Dendritic cell treated with granulocyte-macrophage colony-stimulating factor and Interleukin-4, amounts not matched to agents 40 ng/mL and 50 ng/mL, for 4 days (primary cell): ENCODE results near the gene KRT78.

Source experiments
- H3K27ac Mint-ChIP-seq: one replicate; pipeline ENCODE4 v1.8.0; 2022; ENCODE audit warnings: mild to moderate bottlenecking, mixed read lengths
- H3K27me3 Mint-ChIP-seq: one replicate; pipeline ENCODE4 v1.8.0; 2022; ENCODE audit warnings: mild to moderate bottlenecking, mixed read lengths
- H3K36me3 Mint-ChIP-seq: one replicate; pipeline ENCODE4 v1.8.0; 2022; ENCODE audit warnings: low read depth, mixed read lengths
- H3K4me1 Mint-ChIP-seq: one replicate; pipeline ENCODE4 v1.8.0; 2022; ENCODE audit warnings: low read depth, mixed read lengths
- H3K4me3 Mint-ChIP-seq: one replicate; pipeline ENCODE4 v1.8.0; 2022; ENCODE audit warnings: mild to moderate bottlenecking, moderate library complexity, mixed read lengths
- H3K9me3 Mint-ChIP-seq: one replicate; pipeline ENCODE4 v1.8.0; 2022; ENCODE audit warnings: mixed read lengths
- intact Hi-C: fragments of 100-400 bp; cut with micrococcal nuclease; formaldehyde crosslinking; loops from one replicate; pipeline ENCODE4 v1.15.0; 2022

Gene KRT78

DNA sequence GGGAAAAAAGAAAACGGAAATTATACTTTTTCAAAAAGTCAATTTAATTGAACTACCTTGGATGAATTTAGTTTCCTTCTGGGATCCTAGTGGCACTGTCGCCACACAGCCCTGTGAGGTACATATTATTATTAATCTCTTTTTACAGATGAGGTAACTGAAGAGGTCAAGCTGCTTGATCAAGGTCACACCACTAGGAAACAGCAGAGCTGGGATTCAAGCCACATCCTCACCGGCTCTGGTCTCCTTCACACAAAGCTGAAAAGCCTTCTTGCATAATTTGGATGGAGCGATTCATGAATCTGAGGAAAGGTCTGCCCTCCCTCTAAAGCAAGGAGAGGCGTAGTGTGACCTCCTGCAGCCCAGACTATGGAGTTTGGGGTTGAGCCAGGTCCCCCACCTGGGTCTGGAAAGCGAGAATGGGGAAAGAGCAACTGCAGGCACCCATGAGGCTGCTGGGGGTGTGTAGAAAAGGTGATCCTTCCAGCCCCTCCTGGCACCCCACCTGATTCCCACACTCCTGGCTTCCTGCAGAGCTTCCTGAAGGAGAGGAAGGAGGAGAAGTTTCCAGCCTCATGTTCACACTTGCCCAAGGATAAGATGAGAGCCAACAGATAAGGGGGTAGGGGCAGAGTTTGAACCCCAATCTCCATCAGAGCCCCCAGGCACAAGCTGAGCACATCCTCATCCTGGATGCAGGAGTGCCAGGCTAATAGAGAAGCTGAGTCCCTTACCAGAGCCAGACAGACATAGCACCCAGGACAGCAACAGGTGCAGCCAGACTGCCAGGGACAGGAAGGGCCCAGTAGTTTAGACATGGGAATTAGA lies 10.8 kb downstream of the KRT78 start:
- Mint-ChIP-seq H3K4me3 (no peak overlapping the region), H3K36me3 (no peaks in the 10 kb centered on the region), H3K27me3 (peaks cover 34% of the 10 kb centered on the region), H3K4me1 (peaks cover 32% of the 10 kb centered on the region), H3K9me3 (no peaks in the 10 kb centered on the region), H3K27ac (no peak overlapping the region)
- intact Hi-C loops, result no loop called here

DNA sequence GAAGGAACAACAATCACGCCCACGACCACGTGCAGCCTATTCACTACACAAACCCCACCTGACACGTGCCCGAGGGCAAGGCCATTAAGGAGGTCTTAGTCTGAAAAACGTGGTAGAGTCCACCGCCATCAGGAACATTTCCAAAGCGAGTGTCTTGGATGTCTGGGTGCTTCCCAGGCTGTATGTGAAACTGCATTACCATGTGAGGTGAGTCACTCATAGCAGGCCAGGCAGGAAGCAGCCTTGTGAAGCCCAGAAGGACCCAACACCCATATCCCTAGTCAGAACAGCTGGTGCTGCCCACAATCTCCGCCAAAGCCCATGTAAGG lies 11.4 kb downstream of the KRT78 start:
- Mint-ChIP-seq H3K27ac (no peak overlapping the region), H3K4me3 (no peak overlapping the region)

DNA sequence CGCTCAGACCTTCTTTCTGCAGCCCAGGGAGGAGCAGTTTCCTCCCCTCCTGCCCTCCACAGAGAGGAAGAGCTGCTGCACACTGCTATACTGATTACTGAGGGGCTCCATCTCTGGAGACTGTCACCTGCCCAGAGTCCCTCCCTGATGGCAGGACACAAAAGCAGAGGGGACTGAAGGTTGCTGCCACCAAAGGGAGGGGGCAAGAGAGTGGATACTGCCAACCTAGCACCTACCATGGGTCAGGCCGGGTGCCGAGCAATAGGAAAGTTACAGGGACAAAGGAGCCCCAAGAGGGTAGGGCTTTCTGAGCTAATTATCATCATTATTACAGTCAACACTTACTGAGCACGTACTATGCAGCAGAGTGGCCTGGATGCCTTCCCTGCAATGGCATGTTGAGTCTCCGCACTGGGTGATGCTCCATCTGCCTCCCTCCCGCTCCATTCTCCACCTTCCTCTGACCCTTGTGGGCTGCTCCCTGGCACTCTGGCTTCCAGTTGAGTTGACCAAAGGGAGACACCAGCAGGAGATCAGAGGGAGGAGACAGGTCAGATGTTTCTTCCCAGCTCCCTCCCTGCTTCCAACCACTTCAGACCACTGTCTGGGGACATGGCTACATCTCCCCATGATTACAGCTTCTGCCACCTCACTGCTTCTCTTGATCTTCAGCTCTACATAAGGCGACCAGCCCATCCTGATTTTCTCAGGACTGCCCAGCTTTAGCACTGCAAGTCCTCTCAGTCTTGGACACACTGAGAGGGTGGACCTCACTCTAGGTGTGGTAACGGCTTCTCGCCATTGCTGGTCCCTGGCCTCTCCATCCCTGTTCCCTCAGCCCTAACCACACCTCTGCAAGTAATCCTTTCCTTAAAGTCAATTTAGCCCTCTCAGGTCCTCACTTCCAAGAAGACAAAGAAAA lies 12.0 kb downstream of the KRT78 start:
- Mint-ChIP-seq H3K27me3 (peaks cover 29% of the 10 kb centered on the region), H3K36me3 (no peaks in the 10 kb centered on the region), H3K27ac (no peak overlapping the region), H3K4me1 (peaks cover 25% of the 10 kb centered on the region), H3K9me3 (no peaks in the 10 kb centered on the region), H3K4me3 (no peak overlapping the region)
- intact Hi-C loops, result no loop called here

More for the DNA sequence above, 11.4 kb downstream of the KRT78 start:
- H3K36me3 Mint-ChIP-seq, result no peaks in the 10 kb centered on the region
- H3K4me1 Mint-ChIP-seq, result peaks cover 28% of the 10 kb centered on the region
- H3K9me3 Mint-ChIP-seq, result no peaks in the 10 kb centered on the region
- H3K27me3 Mint-ChIP-seq, result peaks cover 30% of the 10 kb centered on the region
- intact Hi-C loops, result no loop called here

DNA sequence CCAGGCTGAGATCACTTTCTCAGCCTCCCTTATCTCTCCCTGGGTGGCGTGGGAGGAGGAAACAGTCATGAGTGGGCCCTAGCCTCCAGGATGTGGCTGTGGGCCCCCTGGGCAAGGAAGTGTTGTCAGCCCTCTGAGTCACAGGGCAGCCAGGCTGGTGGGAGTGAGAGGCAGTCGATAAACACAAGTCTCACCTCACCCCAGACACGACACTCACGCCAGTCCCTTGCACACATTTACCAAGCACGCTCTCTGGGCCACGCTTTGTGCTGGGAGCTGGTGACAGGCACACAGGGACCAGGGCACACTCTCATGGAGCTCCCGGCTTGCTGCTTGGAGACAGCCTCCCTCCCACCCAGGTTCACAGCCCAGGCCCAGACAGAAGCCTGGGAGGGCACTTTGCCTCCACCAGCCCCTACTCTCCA lies 12.7 kb downstream of the KRT78 start:
- no peaks in the 10 kb centered on the region for H3K36me3 Mint-ChIP-seq
- no peak overlapping the region for H3K4me3 Mint-ChIP-seq
- H3K4me1 Mint-ChIP-seq, result peaks cover 25% of the 10 kb centered on the region
- intact Hi-C loops, result no loop called here
- no peaks in the 10 kb centered on the region for H3K9me3 Mint-ChIP-seq
- H3K27me3 Mint-ChIP-seq, result peaks cover 28% of the 10 kb centered on the region
- H3K27ac Mint-ChIP-seq, result no peak overlapping the region

DNA sequence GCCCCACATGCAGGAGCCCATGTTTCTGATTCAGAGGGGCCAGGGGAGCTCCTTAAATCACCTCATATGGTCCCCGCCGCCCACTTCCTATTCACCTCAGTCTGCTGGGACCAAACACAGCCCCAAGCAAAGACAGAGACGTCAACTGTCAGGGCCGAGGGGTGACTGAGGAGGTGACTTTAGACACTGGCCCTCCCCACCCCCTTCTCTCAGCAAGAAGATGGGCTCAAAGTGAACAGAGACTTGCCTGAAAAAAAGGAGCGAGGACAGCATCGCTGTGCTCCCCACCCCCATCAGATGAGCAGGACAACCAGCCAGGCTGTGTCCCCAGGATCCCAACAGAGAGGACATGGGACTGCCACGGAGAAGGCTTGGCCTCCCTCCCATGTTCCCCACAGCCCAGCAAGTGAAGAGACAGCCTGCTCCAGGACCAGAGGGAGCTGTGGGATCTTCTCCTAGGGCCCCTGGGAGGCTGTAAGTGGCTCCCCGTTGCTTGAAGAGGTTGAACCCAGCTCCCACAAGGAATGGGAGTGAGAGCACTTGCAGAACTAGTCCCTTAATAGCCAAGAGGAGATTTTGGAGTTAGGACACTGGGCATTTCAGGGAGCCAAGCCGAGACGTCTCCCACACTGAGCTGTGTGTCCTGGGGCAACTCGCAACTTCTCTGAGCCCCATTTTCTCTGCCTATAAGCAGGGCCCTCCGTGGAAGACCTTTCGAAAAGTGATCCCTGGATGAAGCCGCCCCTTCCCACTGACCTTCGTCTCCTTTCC lies 13.3 kb downstream of the KRT78 start:
- Mint-ChIP-seq H3K36me3 (no peaks in the 10 kb centered on the region), H3K27me3 (peaks cover 24% of the 10 kb centered on the region), H3K27ac (no peak overlapping the region), H3K4me1 (peaks cover 25% of the 10 kb centered on the region), H3K9me3 (no peaks in the 10 kb centered on the region), H3K4me3 (no peak overlapping the region)
- intact Hi-C loops, result no loop called here

DNA sequence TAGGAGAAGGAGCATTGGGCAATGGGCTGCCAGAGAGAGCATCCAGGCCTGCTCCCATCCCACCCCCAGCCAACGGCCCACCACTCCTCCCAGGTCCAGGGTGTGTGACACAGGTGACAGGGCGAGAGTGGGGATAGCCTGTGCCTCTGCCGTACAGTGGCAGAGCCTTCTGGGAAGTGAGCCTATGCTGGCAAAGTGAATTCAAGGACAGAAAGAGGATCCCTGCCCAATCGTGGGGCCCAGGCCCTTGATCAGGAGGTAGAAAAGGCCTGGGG lies 14.1 kb downstream of the KRT78 start:
- no peak overlapping the region for H3K4me3 Mint-ChIP-seq
- H3K27me3 Mint-ChIP-seq, result peaks cover 20% of the 10 kb centered on the region
- intact Hi-C loops, result no loop called here
- no peaks in the 10 kb centered on the region for H3K9me3 Mint-ChIP-seq
- no peak overlapping the region for H3K27ac Mint-ChIP-seq
- no peaks in the 10 kb centered on the region for H3K36me3 Mint-ChIP-seq
- peaks cover 25% of the 10 kb centered on the region for H3K4me1 Mint-ChIP-seq

DNA sequence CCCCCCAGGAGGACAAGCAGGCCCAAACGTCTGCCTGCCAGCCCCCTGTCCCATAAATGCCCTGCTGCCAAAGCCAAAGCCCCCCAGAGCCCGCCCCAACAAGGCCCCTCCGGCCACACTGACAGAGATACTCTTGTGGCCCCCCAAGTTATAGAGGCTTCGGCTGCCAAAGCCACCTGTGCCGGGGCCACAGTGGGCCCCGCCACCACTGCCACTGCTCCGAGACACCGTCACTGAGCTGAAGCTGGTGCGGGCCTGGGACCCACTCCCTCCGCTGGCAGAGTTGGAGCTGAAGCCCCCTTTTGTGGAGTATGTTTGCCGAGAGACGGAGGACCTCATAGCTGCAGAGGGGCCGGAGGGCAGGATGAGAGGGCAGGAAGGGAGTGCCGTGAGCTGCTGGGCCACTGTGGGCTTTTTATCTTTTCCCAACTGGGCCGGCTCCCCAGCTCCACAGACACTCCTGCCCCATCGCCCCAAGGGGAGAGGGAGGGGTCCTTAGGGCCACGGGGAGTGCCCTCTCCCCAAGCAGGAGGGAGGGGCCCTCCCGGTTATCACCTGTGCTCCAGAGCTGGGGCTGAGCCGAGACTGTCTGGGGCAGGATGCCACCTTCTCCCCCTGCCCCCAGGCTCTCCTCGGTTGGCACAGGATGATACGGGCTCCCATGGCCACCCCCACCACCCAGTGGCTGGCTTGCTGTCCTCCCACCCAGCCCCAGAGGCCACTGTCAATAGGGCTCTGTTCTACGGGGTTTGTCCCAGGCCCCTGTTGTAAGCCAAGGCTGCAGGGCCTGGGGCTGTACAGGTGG lies 14.7 kb downstream of the KRT78 start, which contains the start of gene KRT79:
TSS of gene KRT79 (minus strand) at position 390 of the 805 bp plus-strand sequence. CDS start at position 339, 51 bp downstream.
- intact Hi-C loops, result no loop called here
- no peak within 1 kb of the TSS for H3K4me3 Mint-ChIP-seq
- H3K27ac Mint-ChIP-seq, result no peak within 1 kb of the TSS
- no peaks in the 10 kb centered on the region for H3K36me3 Mint-ChIP-seq
- H3K4me1 Mint-ChIP-seq, result peaks cover 28% of the 10 kb centered on the region
- no peaks in the 10 kb centered on the region for H3K9me3 Mint-ChIP-seq
- H3K27me3 Mint-ChIP-seq, result peaks cover 14% of the 10 kb centered on the region

DNA sequence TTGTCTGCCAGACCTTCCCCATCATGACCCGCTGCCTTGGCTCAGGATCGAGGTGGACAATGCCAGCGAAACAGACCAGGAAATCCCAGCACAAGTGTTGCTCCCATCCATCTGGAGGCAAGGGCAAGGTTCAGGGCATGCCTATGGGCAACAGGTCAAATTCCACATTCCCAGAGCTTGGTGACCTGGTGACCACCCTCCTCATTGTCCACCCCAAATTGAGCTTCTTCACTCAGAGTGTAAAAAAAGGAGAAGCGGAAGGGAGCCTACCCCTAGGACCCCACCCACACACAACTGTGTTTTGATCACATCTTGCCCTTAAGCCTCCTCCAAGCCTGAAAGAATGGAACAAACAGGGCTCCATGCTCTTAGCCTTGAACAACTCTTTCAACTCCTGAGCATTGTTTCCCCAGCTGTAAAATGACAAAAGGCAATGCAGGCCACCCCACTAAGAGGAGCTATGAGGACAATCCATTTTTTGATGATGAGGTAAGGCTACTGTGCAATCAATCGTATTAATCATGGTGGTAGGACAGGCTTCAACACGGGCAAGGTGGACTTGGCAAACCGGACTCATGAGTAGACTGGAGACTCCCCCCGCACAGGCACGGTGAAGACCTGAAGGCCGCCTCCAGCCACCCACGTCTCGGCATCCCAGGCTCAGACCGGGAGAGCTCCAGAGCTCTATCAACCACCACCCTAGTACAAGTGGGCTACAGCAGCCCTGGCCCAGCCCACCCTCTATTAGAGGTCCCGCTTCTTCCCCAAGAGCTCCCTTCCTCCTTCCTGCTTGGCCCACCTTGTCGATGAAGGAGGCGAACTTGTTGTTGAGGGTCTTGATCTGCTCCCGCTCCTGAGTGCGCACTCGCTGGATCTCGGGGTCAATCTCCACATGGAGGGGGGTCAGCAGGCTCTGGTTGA lies 15.5 kb downstream of the KRT78 start:
- Mint-ChIP-seq H3K4me3 (no peak overlapping the region), H3K36me3 (no peaks in the 10 kb centered on the region), H3K4me1 (peaks cover 28% of the 10 kb centered on the region), H3K9me3 (no peaks in the 10 kb centered on the region), H3K27ac (no peak overlapping the region), H3K27me3 (peaks cover 11% of the 10 kb centered on the region)
- intact Hi-C loops, result no loop called here

DNA sequence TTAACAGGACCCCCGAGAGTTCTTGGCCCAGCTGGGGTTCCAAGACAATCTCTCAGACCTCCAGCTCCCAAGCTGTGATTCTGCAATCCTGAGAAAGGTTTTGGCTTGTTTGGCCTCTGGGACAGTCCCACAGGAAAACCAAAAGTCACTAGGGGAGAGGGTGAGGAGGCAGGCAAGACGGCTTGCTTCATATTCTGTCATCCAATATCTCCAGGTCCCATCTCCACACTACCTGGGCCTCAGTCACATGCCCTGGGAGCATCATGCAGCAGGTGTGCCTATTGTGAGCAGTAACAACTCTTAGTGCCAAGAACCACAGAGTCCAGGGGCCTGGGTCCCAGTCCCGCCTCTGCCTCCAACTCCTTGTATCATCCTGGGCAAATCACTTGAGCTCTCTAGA lies 16.3 kb downstream of the KRT78 start:
- H3K4me3 Mint-ChIP-seq, result no peak overlapping the region
- intact Hi-C loops, result no loop called here
- peaks cover 22% of the 10 kb centered on the region for H3K4me1 Mint-ChIP-seq
- H3K36me3 Mint-ChIP-seq, result no peaks in the 10 kb centered on the region
- H3K27me3 Mint-ChIP-seq, result peaks cover 8% of the 10 kb centered on the region
- no peaks in the 10 kb centered on the region for H3K9me3 Mint-ChIP-seq
- no peak overlapping the region for H3K27ac Mint-ChIP-seq

DNA sequence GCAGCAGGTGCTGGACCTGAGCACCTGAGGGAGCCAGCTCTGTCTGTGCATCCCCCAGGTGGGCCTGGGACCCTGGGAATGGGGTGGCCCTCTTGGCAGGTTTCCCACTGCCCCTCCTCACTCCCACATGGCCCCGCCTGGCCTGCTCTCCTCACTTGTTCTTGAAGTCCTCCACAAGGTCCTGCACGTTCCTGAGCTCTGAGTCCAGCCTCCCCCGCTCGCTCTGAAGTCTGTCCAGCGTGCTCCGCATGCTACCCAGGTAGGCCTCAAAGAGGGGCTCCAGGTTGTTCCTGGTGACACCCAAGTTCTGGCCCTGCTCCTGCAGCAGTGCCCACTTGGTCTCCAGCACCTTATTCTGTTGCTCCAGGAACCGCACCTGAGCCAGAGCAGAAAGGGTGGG lies 17.5 kb downstream of the KRT78 start:
- Mint-ChIP-seq H3K27ac (no peak overlapping the region), H3K4me1 (peaks cover 17% of the 10 kb centered on the region), H3K4me3 (no peak overlapping the region), H3K36me3 (no peaks in the 10 kb centered on the region), H3K9me3 (no peaks in the 10 kb centered on the region), H3K27me3 (peaks cover 3% of the 10 kb centered on the region)
- intact Hi-C loops, result no loop called here

DNA sequence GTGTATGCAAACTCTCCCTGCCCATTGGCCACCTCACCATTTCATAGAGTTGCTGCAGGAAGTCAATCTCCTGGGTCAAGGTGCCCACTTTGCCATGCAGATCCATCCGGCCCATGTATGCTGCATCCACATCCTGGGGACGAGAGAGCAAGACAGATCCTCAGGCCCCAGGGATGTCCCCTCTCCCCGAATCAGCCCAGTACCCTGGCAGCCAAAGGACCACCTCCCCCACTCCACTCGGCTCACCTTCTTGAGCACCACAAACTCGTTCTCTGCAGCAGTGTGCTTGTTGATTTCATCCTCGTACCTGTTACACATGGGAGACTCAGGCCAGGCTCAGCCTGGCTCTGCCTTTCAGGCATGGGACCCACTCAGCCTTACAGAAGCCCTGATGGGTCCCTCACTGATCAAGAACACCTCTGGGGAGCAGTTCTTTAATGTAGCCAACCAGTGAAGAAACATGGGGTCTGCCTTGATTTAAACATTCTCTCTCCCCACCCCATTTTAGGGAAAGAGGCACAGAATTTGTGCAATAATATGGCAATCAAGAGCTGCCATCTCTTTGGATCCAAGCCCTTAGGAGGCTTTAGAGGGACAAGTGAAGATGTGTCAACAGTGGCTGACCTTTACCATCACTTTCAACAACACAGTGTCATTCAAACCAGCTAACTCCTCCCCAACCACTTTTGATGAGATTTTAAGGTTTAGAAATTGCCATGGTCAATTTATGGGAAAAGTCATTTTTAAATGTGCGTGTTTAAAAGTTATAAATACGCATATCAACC lies 18.6 kb downstream of the KRT78 start:
- Mint-ChIP-seq H3K4me1 (peaks cover 11% of the 10 kb centered on the region), H3K27ac (no peak overlapping the region), H3K27me3 (peaks cover 3% of the 10 kb centered on the region), H3K36me3 (no peaks in the 10 kb centered on the region), H3K9me3 (no peaks in the 10 kb centered on the region), H3K4me3 (no peak overlapping the region)
- intact Hi-C loops, result no loop called here

DNA sequence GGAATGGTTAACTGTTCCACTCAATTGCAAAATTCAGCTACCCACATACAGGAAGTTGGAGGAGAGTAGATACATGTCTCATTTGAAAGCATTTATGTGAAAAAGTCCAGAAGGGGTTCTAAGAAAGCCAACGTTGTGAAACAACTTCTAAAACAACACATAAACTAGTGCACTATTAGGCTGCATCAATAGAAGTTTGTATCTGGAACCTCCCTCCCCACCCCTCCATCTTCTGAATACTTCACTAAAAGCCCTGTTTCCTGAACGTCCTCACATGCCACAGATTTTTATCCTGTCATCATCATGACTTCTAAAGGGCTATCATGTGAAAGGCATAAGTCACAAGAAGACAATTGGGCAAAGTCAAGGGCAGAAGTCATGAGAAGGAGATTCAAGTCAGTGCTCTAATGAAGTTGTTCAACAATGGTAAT lies 20.2 kb downstream of the KRT78 start:
- Mint-ChIP-seq H3K36me3 (no peaks in the 10 kb centered on the region), H3K4me3 (no peak overlapping the region), H3K4me1 (peaks cover 11% of the 10 kb centered on the region), H3K27ac (no peak overlapping the region), H3K27me3 (peaks cover 3% of the 10 kb centered on the region), H3K9me3 (no peaks in the 10 kb centered on the region)
- intact Hi-C loops, result no loop called here
